ENCODE measurements around the gene UPK3A.

- TF ChIP-seq, protein P1, sequence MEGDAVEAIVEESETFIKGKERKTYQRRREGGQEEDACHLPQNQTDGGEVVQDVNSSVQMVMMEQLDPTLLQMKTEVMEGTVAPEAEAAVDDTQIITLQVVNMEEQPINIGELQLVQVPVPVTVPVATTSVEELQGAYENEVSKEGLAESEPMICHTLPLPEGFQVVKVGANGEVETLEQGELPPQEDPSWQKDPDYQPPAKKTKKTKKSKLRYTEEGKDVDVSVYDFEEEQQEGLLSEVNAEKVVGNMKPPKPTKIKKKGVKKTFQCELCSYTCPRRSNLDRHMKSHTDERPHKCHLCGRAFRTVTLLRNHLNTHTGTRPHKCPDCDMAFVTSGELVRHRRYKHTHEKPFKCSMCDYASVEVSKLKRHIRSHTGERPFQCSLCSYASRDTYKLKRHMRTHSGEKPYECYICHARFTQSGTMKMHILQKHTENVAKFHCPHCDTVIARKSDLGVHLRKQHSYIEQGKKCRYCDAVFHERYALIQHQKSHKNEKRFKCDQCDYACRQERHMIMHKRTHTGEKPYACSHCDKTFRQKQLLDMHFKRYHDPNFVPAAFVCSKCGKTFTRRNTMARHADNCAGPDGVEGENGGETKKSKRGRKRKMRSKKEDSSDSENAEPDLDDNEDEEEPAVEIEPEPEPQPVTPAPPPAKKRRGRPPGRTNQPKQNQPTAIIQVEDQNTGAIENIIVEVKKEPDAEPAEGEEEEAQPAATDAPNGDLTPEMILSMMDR (IDR thresholded peaks at IDR 0.05) = no peak
- TF ChIP-seq REST (IDR thresholded peaks at IDR 0.05; ENCODE audit: insufficient read depth in 1 of 2, low read depth in 2 of 2, low read length in 1 of 2) = no peak
- no peak for TF ChIP-seq POLR2AphosphoS5 (IDR thresholded peaks at IDR 0.05; ENCODE audit: low read depth, low read length)
Observed at GRCh38 chr22:45318558-45319323, 34.0 kb downstream of the UPK3A start.
